ENCODE results near the gene DYSF.

The DYSF gene

DNA sequence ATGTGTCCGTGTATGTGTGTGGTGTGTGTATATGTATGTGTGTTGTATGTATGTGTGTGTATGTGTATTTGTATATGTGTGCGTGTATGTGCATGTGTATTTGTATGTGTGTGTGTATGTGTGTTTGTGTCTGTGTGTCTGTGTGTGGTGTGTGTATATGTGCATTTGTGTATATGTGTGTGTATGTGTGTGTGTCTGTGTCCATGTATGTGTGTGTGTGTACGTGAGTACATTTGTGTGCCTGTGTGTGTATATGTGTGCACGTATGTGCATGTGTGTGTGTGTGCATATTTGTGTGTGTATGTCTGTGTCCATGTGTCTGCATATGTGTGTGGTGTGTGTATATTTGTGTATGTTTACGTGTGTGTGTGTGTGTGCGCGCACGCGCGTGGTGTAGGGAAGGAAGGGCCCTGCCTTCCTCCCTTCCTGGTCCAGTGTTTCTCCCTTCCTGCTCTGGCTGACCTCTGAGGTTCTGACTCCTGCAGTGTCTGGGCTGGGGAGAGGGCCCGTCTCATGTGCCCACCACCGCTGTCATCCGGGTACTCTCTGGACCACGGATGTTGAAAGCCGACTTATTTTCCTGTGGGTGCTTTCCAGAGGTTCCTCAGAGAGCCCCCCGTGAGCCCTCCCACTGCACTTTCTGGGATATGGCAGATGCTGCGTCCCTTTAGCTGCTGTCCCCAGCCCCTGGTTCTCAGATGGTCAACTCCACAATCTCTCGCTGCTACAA, 209.5 kb downstream of the DYSF start:
- DNase-seq = no peak

- DNase-seq = no peak
Observed at GRCh38 chr2:71664161-71664560, 210.8 kb downstream of the DYSF start.

DNA sequence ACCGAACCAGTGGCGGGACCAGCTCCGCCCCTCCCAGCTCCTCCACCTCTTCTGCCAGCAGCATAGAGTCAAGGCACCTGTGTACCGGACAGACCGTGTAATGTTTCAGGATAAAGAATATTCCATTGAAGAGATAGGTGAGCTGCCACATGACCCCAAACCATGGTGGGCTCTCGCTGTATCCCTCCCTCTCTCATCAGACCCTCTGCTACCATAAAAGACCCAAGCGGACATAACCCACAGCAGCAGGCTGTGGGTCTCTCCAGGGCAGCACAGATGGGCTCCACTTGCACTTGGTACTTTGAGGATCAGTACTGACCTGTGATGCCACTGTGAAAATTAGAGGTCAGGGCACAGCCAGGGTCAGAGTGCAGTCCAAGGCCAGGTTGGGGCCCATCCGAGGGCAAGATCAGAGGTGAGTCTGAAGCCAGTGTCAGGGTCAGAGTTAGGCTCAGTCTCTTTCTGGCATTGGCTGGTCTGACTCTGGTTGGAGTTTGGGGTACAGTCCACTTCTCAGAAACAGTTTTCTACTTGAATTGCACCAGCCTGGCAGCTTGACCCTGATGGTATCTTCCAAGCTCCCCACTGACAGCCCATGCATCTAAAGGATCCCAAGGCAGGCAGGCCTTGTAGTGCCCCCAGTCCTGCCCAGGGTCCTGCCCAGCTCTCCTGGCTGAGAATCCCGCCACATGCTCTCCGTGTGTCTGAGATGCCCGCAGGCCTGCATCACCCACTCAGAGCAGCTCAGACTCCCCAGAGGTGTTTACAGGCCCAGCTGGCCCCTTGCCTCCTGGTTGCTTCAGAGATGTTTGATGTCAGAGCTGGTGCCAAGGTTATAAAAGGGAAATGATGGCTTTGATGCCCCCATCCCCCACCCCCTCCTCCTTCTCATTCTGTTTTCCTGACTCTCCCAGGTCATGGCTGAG, 212.1 kb downstream of the DYSF start:
- no peak for DNase-seq

DNA sequence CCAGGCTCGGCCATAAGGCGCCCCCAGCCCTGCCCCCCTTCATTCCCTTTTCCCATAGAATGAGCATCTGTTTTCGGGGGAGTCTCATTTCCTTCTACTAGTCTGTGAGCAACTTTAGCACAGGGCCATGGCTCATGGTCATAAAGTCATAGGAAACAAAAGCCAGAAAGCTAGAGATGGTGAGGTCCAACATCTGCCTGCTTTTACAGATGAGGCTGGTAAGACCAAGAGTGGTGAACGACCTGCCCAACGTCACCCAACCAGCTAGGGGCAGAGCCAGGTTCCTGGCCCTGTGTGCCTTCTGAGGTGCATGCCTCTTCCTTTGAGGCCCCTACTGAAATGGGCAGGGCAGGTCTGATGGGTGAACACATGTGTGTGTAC, 212.7 kb downstream of the DYSF start:
- DNase-seq = no peak

- no peak for DNase-seq
Observed at GRCh38 chr2:71667256-71668182, 214.2 kb downstream of the DYSF start.

DNA sequence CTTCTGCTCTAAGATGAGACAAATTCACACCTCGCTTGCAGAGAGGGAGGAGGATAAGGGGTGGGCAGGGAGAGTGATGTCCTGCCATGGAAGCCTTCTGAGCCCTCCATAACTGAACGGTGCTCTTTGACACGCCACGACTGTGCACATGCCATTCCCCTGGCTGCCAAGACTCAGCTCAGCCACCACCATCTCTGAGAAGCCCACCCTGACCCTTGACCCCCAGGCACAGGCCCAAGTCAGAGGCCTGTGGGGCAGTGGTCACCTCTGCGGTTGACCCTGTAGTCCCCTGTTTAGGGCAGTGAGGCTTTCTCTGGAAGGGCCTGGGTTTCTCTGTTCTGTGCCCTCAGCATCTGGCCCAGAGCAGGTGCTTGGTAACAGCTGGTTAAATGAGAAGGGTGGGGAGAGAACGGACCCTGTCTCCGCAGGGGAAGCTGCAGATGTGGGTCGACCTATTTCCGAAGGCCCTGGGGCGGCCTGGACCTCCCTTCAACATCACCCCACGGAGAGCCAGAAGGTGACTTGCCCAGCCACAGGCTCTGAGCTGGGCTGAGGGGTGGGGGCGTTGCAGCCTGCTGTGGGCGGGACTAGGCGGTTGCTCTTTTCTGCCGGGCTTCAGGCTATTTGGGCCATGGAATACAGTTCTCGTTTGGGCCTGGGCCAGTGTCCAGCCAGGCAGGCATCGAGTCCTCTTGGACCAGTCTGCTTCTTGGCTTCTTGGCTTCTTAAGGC, 215.1 kb downstream of the DYSF start:
- DNase-seq = no peak

DNA sequence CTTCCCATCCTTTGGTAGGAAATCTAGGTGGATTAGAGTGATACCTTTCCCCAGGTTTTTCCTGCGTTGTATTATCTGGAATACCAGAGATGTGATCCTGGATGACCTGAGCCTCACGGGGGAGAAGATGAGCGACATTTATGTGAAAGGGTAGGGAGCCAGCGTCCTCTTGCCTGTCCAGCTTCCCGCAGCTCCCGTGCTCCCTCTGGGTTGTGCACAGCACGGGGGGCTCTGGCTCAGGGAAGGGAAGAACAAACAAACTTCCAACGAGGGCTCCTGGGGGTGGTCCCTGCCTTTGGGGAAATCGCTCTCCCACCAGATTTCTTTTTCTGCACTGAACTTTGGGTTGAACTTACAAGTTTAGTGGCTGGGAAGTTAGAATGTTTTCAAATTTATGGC, 215.7 kb downstream of the DYSF start:
- DNase-seq = no peak

DNA sequence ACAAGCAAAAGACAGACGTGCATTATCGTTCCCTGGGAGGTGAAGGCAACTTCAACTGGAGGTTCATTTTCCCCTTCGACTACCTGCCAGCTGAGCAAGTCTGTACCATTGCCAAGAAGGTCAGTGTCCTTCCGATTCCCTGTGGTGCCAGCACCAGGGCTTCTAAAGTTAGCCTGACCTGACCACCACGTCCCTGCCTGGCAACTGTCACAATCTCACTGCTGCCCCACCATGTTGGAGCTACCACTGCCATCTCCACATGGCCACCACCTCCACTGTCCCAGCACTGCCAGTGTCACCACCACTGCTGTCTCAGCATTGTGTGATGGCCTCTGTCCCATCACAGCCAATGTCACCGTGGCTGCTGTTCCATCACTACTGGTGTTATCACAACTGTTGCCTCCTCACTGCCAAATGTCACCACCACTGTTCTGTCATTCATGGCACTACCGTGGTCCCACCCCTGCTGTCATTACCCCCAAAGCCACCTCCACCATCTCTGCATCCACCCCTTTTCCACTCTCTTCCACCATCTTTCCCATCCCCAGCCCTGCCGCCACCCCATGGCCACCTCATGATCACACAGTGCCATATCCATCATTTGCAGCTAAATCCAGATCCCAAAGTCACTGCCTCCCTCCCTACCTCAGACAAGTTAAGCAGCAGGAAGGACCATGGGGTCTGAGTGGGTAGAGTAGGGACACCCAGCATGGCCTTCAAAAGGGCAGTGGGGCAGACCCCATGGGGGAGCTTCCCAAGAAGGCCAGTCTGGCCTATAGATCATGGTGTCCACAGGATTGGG, 216.5 kb downstream of the DYSF start:
- no peak for DNase-seq

DNA sequence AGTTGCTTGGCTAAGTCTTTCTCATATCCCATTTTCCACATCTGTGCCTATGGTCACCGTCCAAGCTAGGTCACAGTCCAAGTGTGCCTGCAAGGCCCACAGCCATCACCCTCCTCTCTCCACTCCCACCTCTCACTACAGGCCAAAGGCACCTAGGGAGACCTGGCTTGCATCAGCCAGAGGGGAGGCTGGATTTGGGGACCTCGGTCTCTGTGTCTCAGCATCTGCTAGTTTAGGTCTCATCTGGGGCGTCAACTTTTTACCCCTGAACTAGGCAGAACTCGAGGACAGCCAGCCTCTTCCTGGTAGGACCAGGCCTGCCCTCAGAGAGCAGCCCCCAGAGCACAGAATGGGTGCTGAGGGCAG, 217.1 kb downstream of the DYSF start:
- no peak for DNase-seq

GRCh38 chr2:71671203-71671854, 218.0 kb downstream of the DYSF start:
- DNase-seq = no peak

DNA sequence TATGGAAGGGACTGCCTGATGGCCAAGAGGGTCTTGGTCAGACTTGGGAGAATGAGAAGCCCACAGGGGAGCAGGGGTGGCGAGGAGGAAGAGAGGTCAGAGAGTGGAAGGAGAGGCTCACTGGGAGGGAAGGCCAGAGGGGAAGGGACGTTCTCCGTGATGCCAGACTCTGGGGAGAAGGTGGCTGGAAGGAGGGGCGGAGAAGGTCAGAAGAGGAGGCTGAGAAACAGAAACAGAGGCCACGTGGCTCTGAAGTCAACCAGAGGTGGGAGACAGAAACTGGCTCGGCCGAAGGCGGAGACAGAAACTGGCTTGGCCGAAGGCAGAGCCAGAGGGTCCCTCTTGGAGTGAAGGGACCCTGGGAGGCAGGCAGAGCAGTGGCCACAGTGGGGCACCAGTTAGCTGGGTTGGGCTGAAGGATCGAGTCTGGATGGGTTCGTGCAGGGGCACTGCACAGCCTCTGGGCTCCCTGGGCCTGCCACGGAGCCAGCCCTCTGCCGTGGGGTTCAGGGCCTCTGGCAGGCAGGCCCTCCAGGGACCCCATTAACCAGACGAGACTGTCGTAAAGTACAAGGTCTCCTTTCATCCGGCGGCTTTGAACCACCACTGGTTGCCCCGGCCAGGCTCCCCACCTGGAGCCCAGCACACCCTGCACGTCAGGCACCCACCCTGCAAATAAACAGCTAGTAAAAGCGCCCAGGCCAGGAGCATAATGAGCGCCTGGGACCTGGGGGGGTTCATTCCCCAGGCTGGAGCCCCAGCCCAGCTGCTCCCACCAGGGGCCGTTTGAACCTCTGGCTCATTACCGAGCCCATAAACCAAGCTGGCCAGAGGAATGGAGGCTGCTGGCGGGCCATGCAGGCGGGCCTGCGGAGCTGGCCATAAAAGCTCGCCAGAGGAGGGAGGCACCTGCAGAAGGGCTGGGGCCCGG, 218.8 kb downstream of the DYSF start:
- DNase-seq = no peak

GRCh38 chr2:71672826-71673795, 219.8 kb downstream of the DYSF start:
- no peak for DNase-seq

GRCh38 chr2:71674158-71674851, 220.9 kb downstream of the DYSF start:
- DNase-seq = no peak

DNA sequence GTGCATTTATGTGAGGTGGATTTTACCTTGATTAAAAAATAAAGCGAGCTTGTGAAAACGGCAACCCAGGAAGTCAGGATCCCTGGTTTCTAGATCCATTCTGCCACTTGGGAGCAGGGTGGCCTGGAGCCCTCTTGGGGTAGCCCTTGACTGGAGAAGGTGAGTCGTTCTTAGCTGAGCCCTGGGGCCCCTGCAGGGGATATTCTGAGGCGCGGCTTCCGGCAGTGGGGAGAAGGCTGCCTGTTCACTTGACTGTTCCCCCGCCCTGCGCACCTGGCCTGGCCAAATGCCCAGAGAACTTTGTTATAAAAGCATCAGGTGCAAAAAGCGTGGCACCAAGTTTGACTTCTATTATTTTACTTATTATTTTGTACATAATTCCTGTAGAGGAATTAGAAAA, 221.9 kb downstream of the DYSF start:
- DNase-seq = no peak

- no peak for DNase-seq
Observed at GRCh38 chr2:71678874-71679273, 225.5 kb downstream of the DYSF start.

- no peak for DNase-seq
Observed at GRCh38 chr2:71679491-71679890, 226.1 kb downstream of the DYSF start.

- no peak for DNase-seq
Observed at GRCh38 chr2:71680925-71681324, 227.6 kb downstream of the DYSF start.

- no peak for DNase-seq
Observed at GRCh38 chr2:71681626-71682025, 228.3 kb downstream of the DYSF start.

Data from NCI-H526 treated with DMSO at 0.1 percent for 48 hours (cell line).